ENCODE data around the gene ZNF385A. TPM values are rescaled to one million over a fixed set of nuclear protein-coding genes. Genes with fewer than 3 reads are reported as not detected.
A peak's percentile ranks its signal among the peaks of the same experiment; 100 is the strongest.

Gene ZNF385A
- total and polyA plus RNA-seq, 2 of the 13 experiments (the other 11 are each of a cell fraction or from before 2014, with no cell fraction given): 0.44 to 0.67 TPM

DNA sequence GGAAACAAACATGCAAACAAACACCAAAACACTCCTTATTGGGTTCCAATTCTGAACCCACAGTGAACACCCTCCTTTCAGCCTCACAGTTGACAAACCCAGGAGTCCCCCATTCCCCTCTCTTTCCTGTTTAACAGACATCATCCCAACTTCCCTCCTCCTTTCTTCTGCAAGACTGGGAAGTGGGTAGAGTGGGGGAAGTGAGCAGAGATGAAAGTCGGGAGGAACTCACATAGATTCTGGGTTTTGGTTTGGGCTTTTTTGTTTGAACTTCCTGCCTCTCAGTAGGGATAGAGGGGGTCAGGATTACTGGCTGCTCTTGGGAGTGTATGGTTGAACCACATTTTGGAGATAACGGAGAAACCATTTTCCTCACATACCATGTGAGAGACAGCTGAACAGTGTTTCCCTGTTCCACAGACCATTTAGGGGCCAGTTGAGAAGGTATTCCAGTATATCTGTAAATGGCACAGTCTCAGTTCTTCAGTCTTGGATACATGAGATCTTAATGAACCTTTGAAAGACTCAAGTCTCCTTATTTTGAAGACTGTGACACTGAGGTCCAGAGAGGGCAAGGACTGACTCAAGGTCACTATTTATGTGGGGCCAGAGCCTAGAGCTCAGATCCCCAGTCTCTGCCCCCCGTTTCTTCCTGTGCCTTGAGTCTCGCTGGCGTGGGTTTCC, 16.4 kb downstream of the ZNF385A start:
- in situ Hi-C loops (cut with HindIII; ENCODE audit: extremely low pct_ligation_motif_present, low pct_unique_long_range_greater_than_20kb) (loop anchor here (5.0 to 10.0 kb wide), 2 partner anchors 116 to 353 kb away; no protein-coding TSS in a partner anchor), intact Hi-C loops (cut with micrococcal nuclease; ENCODE audit: unreplicated experiment) (loop anchor here (1.0 to 10.0 kb wide), 4 partner anchors 117 to 363 kb away; partner anchors contain the start of genes HOXC8 and HOXC9)
- Histone ChIP-seq H3K36me3 (replicated peaks in 1 of 2; ENCODE audit: control insufficient read depth in 1 of 2, insufficient read depth in 2 of 2, low read length in 2 of 2) (no peaks in the 10 kb centered on the region), H3K9me3 (ENCODE audit: low read length) (no peaks in the 10 kb centered on the region), H2AFZ (ENCODE audit: low read length) (peak overlapping the region; percentile 70), H4K20me1 (ENCODE audit: insufficient read depth, low read length) (no peaks in the 10 kb centered on the region), H3K4me2 (ENCODE audit: low read depth, low read length) (peak overlapping the region; percentile 80), H3K27ac (ENCODE audit: extremely low read length, insufficient read depth, low read length) (no peak overlapping the region), H3K4me1 (ENCODE audit: insufficient read depth, low read length) (peaks cover 21% of the 10 kb centered on the region), H3K4me3 (replicated peaks in 1 of 3; ENCODE audit: insufficient read depth in 1 of 3, low read depth in 2 of 3, low read length in 3 of 3) (peak overlapping the region in 2 of 3 experiments; percentile 41 to 56; a peak in 4 of 6 replicates), H3K27me3 (ENCODE audit: control insufficient read depth in 1 of 2, insufficient read depth in 2 of 2, low read length in 2 of 2) (peaks cover 1 to 12% of the 10 kb centered on the region in 2 experiments; a peak in 2 of 5 replicates), H3K79me2 (ENCODE audit: insufficient read depth, low read length) (no peaks in the 10 kb centered on the region), H3K9ac (ENCODE audit: insufficient read depth, low read depth, low read length) (peak overlapping the region; percentile 31; the same call in 1 of the 2 replicates)
- no peak for FAIRE-seq
- CTCF ChIA-PET (ENCODE audit: low intra/inter-chr PET ratio, low total read pairs): interaction anchor here (0.9 to 3.9 kb wide), 7 partner anchors 8 to 153 kb away, joined by 3 to 27 read pairs (median 7); no protein-coding TSS in a partner anchor
- no TSS peak for BruUV-seq (replicated peaks)
- POLR2A ChIA-PET: interaction anchor here (1.0 to 1.9 kb wide), 2 partner anchors 9 to 88 kb away, joined by 3 to 7 read pairs; partner anchors contain the start of genes CBX5 and HNRNPA1
- 29% methylated on average over 4 of the region's 5 CpGs for WGBS (ENCODE audit: low lambda C conversion rate)
- ATAC-seq: peak; percentile 20; the same call in 1 of the 3 replicates
- TF ChIP-seq KLF12 (CRISPR knock-in tag; IDR thresholded peaks at IDR 0.05; ENCODE audit: borderline replicate concordance): no peak
- no peak for TF ChIP-seq TBX2 (CRISPR knock-in tag; IDR thresholded peaks at IDR 0.05; ENCODE audit: borderline replicate concordance)
- 0 out of 2 replicates have a peak, but pooled peaks have one; percentile 26 for TF ChIP-seq ZNF44 (CRISPR knock-in tag; IDR thresholded peaks at IDR 0.05)
- TF ChIP-seq ZSCAN21 (CRISPR knock-in tag; IDR thresholded peaks at IDR 0.05; ENCODE audit: borderline replicate concordance): no peak
- no peak for DNase-seq (ENCODE audit: low spot score)

DNA sequence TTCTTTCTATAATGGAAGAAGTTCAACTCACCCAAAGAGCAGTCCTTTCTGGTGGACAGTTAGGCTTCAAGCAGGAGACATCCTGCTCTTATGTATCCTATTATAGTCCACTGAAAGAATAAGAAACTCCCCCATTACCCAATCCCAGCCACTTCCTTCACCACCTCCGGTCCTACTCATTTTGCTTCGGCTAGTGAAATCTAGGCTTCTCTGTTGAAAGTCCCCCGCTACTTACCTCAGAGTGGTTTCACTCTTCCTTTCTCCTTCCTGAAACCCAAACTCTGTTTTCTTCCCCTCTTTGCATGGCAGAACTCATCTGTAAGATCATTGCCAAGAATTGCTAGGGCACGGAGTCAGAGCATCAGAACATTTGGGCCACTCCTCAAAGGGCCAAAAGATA, 20.1 kb downstream of the ZNF385A start, which contains the start of gene GPR84:
Gene GPR84 (minus strand): TSS at position 74 of the 400 bp plus-strand sequence. CDS start 635 bp downstream, outside the sequence.
- no peak within 1 kb of the TSS for H3K27ac ChIP-seq (ENCODE audit: extremely low read length, insufficient read depth, low read length)
- H3K4me1 ChIP-seq (ENCODE audit: insufficient read depth, low read length): peaks cover 30% of the 10 kb centered on the region
- ChIA-PET POLR2A (no interaction called here), CTCF (ENCODE audit: low intra/inter-chr PET ratio, low total read pairs) (no interaction called here)
- ATAC-seq (no peak), DNase-seq (ENCODE audit: low spot score) (no peak), FAIRE-seq (no peak)
- no TSS peak for BruUV-seq (replicated peaks)
- intact Hi-C loops (cut with micrococcal nuclease; ENCODE audit: unreplicated experiment): loop anchor here (10.0 kb wide), 1 partner anchor 360 kb away; the partner anchor contains the start of genes HOXC8 and HOXC9
- no peaks in the 10 kb centered on the region for H3K36me3 ChIP-seq (replicated peaks in 1 of 2; ENCODE audit: control insufficient read depth in 1 of 2, insufficient read depth in 2 of 2, low read length in 2 of 2)
- no peaks in the 10 kb centered on the region for H3K9me3 ChIP-seq (ENCODE audit: low read length)
- no peak within 1 kb of the TSS for H3K4me2 ChIP-seq (ENCODE audit: low read depth, low read length)
- no peaks in the 10 kb centered on the region for H4K20me1 ChIP-seq (ENCODE audit: insufficient read depth, low read length)
- no peak within 1 kb of the TSS for H3K4me3 ChIP-seq (replicated peaks in 1 of 3; ENCODE audit: insufficient read depth in 1 of 3, low read depth in 2 of 3, low read length in 3 of 3)
- no peak within 1 kb of the TSS for H3K9ac ChIP-seq (ENCODE audit: insufficient read depth, low read depth, low read length)
- H3K79me2 ChIP-seq (ENCODE audit: insufficient read depth, low read length): no peaks in the 10 kb centered on the region
- TF ChIP-seq, protein P1, sequence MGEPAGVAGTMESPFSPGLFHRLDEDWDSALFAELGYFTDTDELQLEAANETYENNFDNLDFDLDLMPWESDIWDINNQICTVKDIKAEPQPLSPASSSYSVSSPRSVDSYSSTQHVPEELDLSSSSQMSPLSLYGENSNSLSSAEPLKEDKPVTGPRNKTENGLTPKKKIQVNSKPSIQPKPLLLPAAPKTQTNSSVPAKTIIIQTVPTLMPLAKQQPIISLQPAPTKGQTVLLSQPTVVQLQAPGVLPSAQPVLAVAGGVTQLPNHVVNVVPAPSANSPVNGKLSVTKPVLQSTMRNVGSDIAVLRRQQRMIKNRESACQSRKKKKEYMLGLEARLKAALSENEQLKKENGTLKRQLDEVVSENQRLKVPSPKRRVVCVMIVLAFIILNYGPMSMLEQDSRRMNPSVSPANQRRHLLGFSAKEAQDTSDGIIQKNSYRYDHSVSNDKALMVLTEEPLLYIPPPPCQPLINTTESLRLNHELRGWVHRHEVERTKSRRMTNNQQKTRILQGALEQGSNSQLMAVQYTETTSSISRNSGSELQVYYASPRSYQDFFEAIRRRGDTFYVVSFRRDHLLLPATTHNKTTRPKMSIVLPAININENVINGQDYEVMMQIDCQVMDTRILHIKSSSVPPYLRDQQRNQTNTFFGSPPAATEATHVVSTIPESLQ (CRISPR knock-in tag; conservative IDR thresholded peaks at IDR 0.05): no peak
- TF ChIP-seq ZNF891 (CRISPR knock-in tag; IDR thresholded peaks at IDR 0.05) (no peak), ZNF292 (CRISPR knock-in tag; IDR thresholded peaks at IDR 0.05; ENCODE audit: borderline replicate concordance, low read depth) (no peak), ZSCAN9 (CRISPR knock-in tag; IDR thresholded peaks at IDR 0.05; ENCODE audit: borderline replicate concordance) (no peak), CHD4 (IDR thresholded peaks at IDR 0.05; ENCODE audit: borderline replicate concordance, low read length) (no peak), GFI1 (CRISPR knock-in tag; IDR thresholded peaks at IDR 0.05; ENCODE audit: borderline replicate concordance) (no peak), WIZ (CRISPR knock-in tag; IDR thresholded peaks at IDR 0.05) (no peak)
- H3K27me3 ChIP-seq (ENCODE audit: control insufficient read depth in 1 of 2, insufficient read depth in 2 of 2, low read length in 2 of 2): peaks cover 1 to 12% of the 10 kb centered on the region in 2 experiments; a peak in 2 of 5 replicates
- H2AFZ ChIP-seq (ENCODE audit: low read length): no peak within 1 kb of the TSS
- in situ Hi-C loops (cut with HindIII; ENCODE audit: extremely low pct_ligation_motif_present, low pct_unique_long_range_greater_than_20kb): loop anchor here (5.0 to 10.0 kb wide), 3 partner anchors 67 to 350 kb away; no protein-coding TSS in a partner anchor
- WGBS (ENCODE audit: low lambda C conversion rate): 3% methylated on average over 4 of the region's 4 CpGs

Data from HepG2 (cell line).